Activated CD8-positive, alpha-beta memory T cell treated with anti-CD3 and anti-CD28 coated beads for 24 hours (primary cell): ENCODE results near the gene ISG15.

ENCODE experiments used
- DNase-seq: peaks from one replicate; pipeline ENCODE4 v3.0.0-alpha.2; 2020

The ISG15 gene

DNA sequence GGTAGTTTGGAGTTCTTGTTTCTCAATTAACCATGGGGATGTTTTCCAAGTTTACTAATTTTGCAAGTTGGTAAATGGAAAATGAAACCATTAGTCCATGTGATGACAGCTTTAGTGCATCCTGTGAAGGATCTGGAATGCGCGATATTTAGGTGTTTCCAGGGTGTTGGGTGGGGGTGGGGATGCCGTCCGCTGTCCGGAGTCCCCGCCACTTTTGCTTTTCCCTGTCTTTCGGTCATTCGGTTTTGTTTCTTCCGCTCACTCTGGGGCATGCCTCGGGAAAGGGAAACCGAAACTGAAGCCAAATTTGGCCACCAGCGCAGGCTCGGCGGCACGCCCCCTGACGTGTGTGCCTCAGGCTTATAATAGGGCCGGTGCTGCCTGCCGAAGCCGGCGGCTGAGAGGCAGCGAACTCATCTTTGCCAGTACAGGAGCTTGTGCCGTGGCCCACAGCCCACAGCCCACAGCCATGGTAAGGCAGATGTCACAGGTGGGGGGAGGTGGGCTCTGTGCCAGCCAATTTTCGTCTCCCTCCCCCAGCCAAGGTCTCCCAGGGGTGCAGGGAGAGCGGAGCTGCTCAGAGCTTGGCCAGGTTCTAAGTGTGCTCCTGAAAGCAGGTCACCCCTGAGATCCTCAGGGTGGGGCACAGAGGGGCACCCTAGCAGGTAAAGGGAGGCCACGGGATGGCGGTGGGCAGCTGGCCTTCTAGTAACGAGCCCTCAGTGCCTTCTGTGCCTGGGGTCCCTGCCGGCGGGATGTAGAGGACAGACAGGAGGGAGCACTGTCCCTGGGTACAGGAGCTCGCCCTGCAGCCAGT is at the start of gene ISG15:
ISG15 (plus strand) TSS at position 393 of the 817 bp plus-strand sequence; CDS start at position 470, 77 bp downstream.
- DNase-seq = peak; percentile 91

DNA sequence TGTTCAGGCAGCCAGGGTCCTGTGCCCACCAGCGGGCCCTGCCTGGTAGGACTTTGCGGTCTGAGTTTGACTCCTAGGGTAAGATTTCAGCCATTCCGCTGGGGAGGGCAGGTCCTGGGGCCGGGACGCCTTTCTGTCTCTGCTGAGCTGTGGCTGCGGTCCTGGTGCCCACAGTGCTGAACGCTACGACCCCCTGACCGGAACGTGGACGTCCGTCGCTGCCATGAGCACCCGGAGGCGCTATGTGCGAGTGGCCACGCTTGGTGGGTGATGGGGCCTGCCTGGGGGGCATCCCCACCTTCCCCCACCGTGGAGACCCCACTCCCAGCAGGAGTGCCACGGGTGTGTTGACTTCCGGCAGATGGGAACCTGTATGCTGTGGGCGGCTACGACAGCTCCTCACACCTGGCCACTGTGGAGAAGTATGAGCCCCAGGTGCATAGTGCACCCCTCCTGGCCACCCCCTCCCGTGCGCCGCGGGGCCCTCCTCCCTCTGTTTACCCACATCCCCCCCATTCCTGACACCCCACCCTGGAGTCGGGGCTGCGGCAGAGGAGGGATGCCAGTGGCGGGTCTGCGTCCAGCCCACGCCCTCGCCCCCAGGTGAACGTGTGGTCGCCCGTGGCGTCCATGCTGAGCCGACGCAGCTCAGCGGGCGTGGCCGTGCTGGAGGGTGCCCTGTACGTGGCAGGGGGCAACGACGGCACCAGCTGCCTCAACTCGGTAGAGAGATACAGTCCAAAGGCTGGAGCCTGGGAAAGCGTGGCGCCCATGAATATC is 49.4 kb upstream of the ISG15 start:
- no peak for DNase-seq

GRCh38 chr1:964691-965525 is 48.4 kb upstream of the ISG15 start:
- no peak for DNase-seq

DNA sequence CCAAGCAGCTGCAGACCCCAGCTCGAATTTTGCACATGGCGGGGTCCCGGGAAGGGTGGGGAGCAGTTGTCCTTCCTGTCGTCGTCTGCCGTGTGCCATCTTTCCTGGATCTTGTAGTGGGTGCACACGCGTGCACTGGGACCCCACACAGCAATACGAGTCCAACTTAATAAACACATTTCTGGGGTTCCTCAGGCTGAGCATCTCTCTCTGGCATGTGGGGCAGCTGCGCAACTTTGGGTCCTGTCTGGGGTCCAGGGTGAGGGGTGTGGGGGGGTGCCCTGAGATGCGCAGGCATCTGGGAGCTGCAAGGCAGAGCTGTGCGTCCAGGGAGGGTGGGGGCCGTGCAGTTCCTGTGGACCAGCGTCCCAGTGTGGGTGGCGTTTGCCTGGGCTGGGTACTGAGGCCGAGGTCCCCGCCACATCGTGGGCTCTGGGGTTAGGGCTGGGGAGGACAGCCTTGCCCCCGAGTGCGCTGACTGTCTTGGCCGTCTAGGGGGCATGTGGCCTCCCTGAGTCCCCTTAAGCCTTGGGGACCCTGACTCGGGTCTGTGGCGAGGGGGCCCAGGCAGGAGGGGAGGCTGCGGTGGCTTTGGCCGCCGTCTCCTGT is 47.7 kb upstream of the ISG15 start:
- no peak for DNase-seq

DNA sequence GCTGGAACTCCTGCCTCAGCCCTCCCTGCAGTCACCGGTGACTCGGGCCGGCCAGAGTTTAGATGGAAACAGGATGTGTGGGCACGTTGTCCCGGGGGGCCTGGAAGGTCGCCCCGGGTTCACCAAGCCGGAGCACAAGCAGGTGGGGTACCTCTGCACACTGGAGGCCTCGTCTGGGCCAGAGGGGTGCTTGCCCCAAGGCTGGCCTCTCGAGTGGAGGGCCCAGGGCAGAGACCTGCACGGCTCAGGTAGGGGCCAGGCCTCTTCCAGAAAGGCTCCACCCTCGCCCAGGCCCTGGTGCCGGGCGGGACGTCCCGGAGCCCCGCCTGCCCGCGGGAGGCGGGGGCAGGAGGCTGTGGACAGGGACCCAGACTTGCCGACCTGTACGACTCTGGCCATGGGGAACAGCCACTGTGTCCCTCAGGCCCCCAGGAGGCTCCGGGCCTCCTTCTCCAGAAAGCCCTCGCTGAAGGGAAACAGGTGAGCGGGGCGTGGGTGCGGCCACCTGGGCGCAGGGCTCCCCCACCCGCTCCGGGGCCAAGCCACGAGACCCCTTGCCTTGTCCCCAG is 47.1 kb upstream of the ISG15 start, which contains the start of gene PLEKHN1:
PLEKHN1 (plus strand) TSS at position 348 of the 569 bp plus-strand sequence; CDS start at position 398, 50 bp downstream.
- peak; percentile 80 for DNase-seq

GRCh38 chr1:966704-967300 is 46.5 kb upstream of the ISG15 start:
- peak; percentile 93 for DNase-seq

- no peak for DNase-seq
These were observed 45.6 kb upstream of the ISG15 start for GRCh38 chr1:967466-968343.

DNA sequence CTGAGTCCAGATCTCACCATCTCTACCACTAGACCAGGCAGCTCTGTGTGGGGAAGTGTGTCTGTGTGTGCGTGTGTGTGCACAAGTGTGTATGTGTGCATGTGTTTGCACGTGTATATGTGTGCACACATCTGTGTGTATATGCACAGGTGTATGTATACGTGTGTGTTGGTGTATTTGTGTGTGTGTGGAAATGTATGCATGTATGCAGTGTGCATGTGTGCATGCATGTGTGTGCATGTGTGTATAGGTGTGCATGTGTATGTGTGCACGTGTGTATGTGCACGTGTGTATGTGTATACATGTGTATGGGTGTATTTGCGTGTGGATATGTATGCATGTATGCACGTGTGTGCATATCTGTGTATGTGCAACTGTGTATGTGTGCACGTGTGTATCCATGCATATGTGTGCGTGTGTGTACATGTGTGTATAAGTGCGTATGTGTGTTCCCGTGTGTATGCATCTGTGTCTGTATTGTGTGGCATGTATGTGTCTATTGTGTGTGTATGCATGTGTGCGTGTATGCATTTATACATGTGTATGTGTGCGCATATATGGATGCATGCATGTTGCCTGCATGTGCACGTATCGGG is 43.9 kb upstream of the ISG15 start:
- DNase-seq = no peak

DNA sequence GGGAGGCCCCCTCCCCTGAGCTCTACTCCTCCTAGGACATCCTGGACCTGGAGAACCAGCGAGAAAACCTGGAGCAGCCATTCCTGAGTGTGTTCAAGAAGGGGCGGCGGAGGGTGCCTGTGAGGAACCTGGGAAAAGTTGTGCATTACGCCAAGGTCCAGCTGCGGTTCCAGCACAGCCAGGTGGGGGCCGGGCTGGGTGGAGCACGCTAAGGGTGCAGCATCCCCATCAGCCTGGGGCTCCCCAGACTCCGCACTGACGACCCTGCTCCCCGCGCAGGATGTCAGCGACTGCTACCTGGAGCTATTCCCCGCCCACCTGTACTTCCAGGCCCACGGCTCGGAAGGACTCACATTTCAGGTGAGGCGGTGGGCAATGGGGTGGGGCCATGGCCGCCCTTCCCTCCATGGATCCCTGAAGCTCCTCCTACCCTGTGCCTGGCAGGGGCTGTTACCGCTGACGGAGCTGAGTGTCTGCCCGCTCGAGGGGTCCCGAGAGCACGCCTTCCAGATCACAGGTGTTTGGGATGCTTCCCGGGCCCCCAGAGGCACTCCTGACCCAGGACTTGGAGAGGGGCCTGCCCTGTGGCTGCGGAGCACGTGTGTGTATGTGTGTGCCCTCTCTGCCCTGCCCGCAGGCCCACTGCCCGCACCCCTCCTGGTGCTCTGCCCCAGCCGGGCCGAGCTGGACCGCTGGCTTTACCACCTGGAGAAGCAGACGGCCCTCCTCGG is 42.9 kb upstream of the ISG15 start:
- DNase-seq = no peak

GRCh38 chr1:970973-971730 is 42.1 kb upstream of the ISG15 start:
- no peak for DNase-seq

- no peak for DNase-seq
These were observed 41.4 kb upstream of the ISG15 start for GRCh38 chr1:971751-972506.

- no peak for DNase-seq
These were observed 40.4 kb upstream of the ISG15 start for GRCh38 chr1:972726-973458.

DNA sequence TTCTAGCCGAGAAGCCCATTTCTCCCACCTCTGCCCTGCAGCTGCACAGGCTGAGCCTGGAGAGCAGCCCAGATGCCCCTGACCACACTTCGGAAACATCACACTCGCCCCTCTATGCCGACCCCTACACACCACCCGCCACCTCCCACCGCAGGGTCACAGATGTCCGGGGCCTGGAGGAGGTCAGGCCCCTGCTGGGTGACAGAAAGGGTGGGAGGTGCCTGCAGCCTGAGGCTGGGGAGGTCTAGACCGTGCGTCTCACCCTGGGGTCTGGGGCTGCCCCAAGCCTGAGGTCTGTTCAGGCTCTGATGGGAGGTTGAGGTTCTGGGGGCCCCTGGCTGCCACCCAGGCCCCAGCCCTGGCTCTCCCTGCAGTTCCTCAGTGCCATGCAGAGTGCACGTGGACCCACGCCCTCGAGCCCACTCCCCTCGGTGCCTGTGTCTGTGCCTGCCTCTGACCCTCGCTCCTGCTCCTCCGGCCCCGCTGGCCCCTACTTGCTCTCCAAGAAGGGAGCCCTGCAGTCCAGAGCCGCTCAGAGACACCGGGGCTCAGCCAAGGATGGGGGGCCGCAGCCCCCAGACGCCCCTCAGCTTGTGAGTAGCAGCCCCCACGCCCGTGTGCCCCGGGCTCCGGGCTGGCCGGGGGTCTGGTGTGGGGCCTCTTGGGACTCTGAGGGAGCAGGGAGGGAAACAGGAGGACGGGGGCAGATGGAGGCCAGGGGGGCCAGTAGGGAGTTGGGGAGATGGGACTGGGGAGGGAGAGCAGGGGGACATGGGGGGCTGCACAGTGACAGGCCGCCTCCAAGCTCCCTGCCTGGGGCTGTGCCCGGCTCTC is 39.6 kb upstream of the ISG15 start:
- no peak for DNase-seq

DNA sequence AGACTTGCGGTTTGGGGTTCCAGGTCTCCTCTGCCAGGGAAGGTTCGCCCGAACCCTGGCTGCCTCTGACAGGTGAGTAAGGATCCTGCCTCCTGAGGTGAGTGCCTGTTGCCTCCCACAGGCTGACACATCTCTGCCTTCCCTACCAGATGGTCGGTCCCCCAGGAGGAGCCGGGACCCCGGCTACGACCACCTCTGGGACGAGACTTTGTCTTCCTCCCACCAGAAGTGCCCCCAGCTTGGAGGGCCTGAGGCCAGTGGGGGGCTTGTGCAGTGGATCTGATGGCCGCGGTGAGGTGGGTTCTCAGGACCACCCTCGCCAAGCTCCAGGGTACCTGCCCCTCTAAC is 39.0 kb upstream of the ISG15 start:
- DNase-seq = no peak

GRCh38 chr1:974687-975328 is 38.5 kb upstream of the ISG15 start:
- DNase-seq = no peak

DNA sequence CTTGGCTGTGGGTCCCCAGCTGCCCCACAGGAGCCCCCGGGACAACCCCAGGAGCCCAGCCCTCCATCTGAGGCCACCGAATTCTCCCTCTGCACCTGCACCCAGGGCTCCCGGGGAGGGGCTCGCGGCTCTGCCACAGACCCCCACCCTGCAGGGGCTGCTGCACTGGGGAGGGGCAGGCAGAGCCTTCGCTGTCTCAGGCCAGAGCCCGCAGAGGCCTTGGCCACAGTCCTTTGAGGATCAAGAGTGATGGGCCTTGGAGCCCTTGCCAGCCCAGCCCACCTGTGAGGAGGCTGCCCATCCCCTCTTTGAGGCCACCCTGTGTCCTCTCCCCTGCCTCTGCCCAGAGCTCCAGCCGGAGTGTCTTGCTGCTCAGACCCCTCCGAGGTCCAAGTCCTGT is 37.9 kb upstream of the ISG15 start:
- DNase-seq = no peak
